ENCODE data around the gene ZXDC.

The ZXDC gene

DNA sequence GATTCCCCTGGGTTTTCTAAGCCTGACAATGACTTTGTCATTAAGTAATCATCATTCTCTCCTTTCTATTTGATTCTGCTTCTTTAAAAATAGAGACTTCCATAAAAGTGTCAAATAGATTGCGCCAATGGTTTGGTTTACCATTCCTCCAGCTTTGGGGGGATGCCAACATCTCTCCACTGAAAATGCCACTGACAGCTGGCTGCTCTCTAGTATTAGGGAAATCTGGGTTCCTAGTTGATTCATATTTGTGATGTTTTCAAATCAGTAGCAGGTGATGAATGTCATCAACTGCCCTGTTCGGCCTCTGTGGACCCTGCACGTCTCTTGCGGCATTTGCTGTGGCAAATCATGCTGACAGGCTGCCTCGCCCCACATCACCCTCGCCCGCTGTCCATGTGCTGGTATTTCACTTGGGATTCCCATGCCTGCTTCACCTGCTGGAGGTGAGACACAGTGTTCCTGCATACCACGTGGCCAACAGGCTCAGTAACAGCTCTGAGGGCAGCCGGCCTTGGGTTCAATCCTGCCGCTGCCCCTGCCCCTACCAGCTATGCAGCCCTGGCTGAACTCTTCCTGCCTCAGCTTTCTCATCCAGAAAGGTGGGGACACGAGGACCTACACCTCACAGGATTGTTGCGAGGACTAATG, 28.1 kb downstream of the ZXDC start:
- TF ChIP-seq, protein P1, sequence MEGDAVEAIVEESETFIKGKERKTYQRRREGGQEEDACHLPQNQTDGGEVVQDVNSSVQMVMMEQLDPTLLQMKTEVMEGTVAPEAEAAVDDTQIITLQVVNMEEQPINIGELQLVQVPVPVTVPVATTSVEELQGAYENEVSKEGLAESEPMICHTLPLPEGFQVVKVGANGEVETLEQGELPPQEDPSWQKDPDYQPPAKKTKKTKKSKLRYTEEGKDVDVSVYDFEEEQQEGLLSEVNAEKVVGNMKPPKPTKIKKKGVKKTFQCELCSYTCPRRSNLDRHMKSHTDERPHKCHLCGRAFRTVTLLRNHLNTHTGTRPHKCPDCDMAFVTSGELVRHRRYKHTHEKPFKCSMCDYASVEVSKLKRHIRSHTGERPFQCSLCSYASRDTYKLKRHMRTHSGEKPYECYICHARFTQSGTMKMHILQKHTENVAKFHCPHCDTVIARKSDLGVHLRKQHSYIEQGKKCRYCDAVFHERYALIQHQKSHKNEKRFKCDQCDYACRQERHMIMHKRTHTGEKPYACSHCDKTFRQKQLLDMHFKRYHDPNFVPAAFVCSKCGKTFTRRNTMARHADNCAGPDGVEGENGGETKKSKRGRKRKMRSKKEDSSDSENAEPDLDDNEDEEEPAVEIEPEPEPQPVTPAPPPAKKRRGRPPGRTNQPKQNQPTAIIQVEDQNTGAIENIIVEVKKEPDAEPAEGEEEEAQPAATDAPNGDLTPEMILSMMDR (IDR thresholded peaks at IDR 0.05; ENCODE audit: borderline replicate concordance, control extremely low read depth, extremely low read depth, insufficient read depth, missing control alignments): no peak
- no peak for DNase-seq (ENCODE audit: low spot score)
- in situ Hi-C loops (cut with MboI; ENCODE audit: low sequenced_read_pairs, unreplicated experiment): no loop called here

DNA sequence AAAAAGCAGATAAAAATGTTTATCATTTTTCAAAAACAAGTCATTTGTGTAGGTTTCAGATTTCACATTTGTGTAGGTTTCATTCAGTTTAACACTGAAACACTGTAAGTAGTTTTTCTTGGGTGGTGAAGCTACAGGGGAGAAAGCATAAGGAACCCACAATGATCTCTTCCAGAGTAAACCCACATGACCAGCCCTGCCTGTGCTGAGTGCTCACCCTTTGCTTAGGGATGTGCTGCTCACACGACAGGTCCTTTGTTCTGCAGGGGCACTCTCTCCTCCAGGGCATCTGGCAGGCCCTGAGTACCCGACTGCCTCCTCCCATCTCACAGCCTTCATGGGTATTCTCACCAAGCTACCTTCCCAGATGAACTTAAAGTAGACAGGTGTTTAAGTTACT, 28.9 kb downstream of the ZXDC start:
- DNase-seq (ENCODE audit: low spot score): no peak
- TF ChIP-seq, protein P1 (IDR thresholded peaks at IDR 0.05; ENCODE audit: borderline replicate concordance, control extremely low read depth, extremely low read depth, insufficient read depth, missing control alignments): no peak
- in situ Hi-C loops (cut with MboI; ENCODE audit: low sequenced_read_pairs, unreplicated experiment): no loop called here

DNA sequence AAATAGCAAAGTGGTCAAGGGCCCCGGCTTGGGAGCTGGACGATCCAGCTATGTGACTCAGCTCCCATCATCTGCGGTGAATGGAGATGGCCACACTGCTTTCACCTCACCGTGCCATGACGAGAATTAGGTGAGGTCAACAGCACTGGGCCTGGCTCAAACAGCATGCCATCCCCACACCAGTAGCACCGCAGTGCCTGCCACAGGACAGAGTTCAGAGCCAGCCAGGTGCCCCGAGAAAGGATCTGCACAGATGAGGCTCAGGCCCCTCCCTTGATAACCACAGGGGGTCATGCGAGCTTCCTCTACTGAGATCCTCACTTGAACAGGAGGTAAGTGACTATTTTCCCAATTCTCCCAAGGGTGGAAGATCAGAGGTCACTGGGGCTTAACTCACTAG, 29.4 kb downstream of the ZXDC start:
- TF ChIP-seq, protein P1 (IDR thresholded peaks at IDR 0.05; ENCODE audit: borderline replicate concordance, control extremely low read depth, extremely low read depth, insufficient read depth, missing control alignments): no peak
- in situ Hi-C loops (cut with MboI; ENCODE audit: low sequenced_read_pairs, unreplicated experiment): no loop called here
- DNase-seq (ENCODE audit: low spot score): no peak

DNA sequence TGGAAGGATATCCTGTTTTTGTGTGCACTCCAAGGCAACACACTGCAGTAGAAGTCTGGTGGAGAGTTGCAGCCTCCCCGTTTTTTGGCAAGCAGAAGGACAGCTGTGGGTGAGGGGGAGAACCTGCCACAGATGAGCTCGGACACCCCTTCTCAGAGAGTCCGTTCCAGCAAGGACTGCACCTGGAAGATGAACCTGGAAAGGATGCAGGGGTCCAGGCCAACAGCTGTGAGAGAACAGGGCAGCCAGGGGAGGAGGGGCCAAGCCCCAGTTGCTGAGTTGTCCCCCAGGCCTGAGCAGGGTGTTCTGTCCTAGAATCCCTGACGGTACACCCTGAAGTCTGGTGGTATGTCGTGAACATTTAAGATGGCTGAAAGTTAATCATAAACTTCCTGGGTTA, 30.2 kb downstream of the ZXDC start:
- TF ChIP-seq, protein P1 (IDR thresholded peaks at IDR 0.05; ENCODE audit: borderline replicate concordance, control extremely low read depth, extremely low read depth, insufficient read depth, missing control alignments): no peak
- in situ Hi-C loops (cut with MboI; ENCODE audit: low sequenced_read_pairs, unreplicated experiment): no loop called here
- DNase-seq (ENCODE audit: low spot score): no peak

DNA sequence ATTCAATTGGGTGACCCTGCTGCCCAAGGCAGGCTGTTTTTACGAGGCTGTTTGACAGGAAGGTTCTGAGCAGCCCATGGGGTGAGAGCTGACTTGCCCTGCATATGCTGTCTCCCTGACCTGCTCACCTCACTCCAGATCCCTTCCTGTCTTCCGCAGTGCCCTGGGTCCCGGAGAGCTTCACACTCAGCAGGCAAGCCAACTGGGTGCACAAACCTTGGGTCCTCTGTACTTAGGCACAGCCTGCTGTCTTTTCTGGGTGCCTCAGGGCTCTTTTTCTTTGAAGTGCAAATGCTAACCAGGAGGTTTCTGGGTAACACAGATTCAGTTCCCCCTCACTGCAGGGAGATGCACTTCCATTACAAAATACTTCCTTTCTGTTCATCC, 32.8 kb downstream of the ZXDC start:
- in situ Hi-C loops (cut with MboI; ENCODE audit: low sequenced_read_pairs, unreplicated experiment): no loop called here
- TF ChIP-seq, protein P1 (IDR thresholded peaks at IDR 0.05; ENCODE audit: borderline replicate concordance, control extremely low read depth, extremely low read depth, insufficient read depth, missing control alignments): no peak
- no peak for DNase-seq (ENCODE audit: low spot score)

DNA sequence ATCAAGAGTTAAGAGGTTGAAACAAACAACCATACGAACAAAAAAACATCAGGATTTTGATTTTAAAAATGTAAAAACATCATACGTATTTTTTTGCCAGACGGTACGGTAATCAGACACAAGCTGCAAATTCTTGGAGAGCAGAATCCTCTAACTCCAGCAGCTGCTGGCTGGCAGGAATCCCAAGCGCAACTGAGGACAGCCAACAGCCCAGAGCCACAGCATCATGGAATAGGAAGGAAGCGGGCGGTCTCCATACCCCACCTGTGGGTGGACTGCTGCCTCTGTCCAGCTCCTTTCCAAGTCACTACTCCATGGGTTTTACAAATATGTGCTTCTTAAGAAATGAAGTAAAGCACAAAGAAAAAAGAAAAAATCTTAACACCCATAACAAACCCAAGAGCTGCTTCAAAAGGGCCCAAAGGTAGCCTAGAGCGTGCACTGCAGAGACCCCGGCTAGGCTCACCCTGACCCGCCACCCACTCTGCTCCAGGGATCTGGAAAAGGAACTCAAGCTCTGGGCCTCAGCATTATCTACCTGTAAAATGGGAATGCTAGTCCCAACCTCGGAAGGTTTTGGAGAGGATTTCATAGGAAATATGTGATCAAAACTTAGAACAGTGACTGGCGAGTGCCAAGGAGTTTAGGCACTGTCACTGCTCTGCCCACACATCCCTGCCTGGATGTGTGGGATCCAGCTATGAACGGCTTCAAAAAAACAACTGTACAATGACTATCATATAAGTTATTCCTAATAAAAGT, 33.4 kb downstream of the ZXDC start:
- in situ Hi-C loops (cut with MboI; ENCODE audit: low sequenced_read_pairs, unreplicated experiment): no loop called here
- TF ChIP-seq, protein P1 (IDR thresholded peaks at IDR 0.05; ENCODE audit: borderline replicate concordance, control extremely low read depth, extremely low read depth, insufficient read depth, missing control alignments): no peak
- DNase-seq (ENCODE audit: low spot score): no peak
